ENCODE data around the gene FAM111A.

DNA sequence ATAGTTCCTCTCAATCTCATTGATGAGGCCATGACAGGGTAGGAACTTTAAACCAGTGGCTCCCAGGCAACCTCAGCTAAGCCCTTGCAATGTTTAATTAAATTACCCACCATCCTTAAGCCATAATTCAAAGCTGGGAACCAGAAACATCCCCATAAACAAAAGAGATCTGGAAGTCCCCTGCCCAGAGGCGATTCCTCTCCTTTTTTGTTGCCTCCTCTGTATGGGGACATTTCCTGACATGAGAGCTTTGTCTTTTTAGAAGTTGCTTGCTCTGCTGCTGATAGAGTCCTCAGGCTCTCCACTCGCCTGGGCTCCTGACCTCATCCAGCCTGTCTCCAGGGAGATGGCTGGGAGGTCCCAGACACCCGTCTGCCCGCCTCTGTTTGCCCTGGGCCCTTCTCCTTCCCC is 32.4 kb downstream of the FAM111A start:
- TF ChIP-seq CTCF (IDR thresholded peaks at IDR 0.05; ENCODE audit: borderline replicate concordance, extremely low read depth, low read length, poor library complexity, severe bottlenecking) (no peak), EZH2 (IDR thresholded peaks at IDR 0.05; ENCODE audit: borderline replicate concordance, low read depth, low read length, severe bottlenecking) (no peak)

All from DND-41 (cell line).